Retinal pigment epithelial cell (primary cell): ENCODE results near the gene SEC24D.

ENCODE experiments used
- DNase-seq: peaks from one replicate; pipeline ENCODE4 v3.0.0-alpha.2; 2010; ENCODE audit warnings: low read depth
- H3K4me3 ChIP-seq: 2 replicates; pipeline ENCODE4 v1.5.1; 2011; ENCODE audit warnings: mild to moderate bottlenecking, low read length, control low read depth, moderate library complexity
- CTCF ChIP-seq: conservative IDR thresholded peaks from 2 replicates; pipeline ENCODE4 v1.5.1; 2011; ENCODE audit warnings: low read depth, low read length, control low read depth, inconsistent platforms

SEC24D gene

GRCh38 chr4:118857760-118858159 lies 21.8 kb upstream of the SEC24D start:
- no peak overlapping the region for H3K4me3 ChIP-seq
- TF ChIP-seq CTCF, result no peak
- no peak for DNase-seq

GRCh38 chr4:118850488-118851173 lies 14.7 kb upstream of the SEC24D start:
- no peak overlapping the region for H3K4me3 ChIP-seq
- DNase-seq, result no peak
- TF ChIP-seq CTCF, result no peak

- no peak overlapping the region for H3K4me3 ChIP-seq
- no peak for DNase-seq
- no peak for TF ChIP-seq CTCF
These were observed 14.1 kb upstream of the SEC24D start for GRCh38 chr4:118849867-118850487.

GRCh38 chr4:118848901-118849300 lies 13.0 kb upstream of the SEC24D start:
- peak; percentile 61 for DNase-seq
- TF ChIP-seq CTCF, result no peak
- H3K4me3 ChIP-seq, result no peak overlapping the region

GRCh38 chr4:118848242-118848641 lies 12.3 kb upstream of the SEC24D start:
- TF ChIP-seq CTCF, result no peak
- no peak overlapping the region for H3K4me3 ChIP-seq
- DNase-seq, result no peak

- H3K4me3 ChIP-seq, result no peak overlapping the region
- no peak for DNase-seq
- TF ChIP-seq CTCF, result no peak
These were observed 11.1 kb upstream of the SEC24D start for GRCh38 chr4:118846979-118847378.

- no peak overlapping the region for H3K4me3 ChIP-seq
- no peak for DNase-seq
- TF ChIP-seq CTCF, result no peak
These were observed 9.7 kb upstream of the SEC24D start for GRCh38 chr4:118845552-118846050.
